Right lobe of liver (tissue), 6 donors: ENCODE data around the gene LRRFIP2. TPM values are rescaled to one million over a fixed set of nuclear protein-coding genes. Genes with fewer than 3 reads are reported as not detected.

Experiments
- ATAC-seq, 4 donors: fragments of 200-7000 bp; cut with Tn5 transposase; one replicate each; pipeline ENCODE4 v1.9.1; 2020; ENCODE audit warnings: mild to moderate bottlenecking in 4 of 4, moderate library complexity in 4 of 4
- DNase-seq, 3 donors: peaks; one replicate each; pipeline ENCODE4 v3.0.0-alpha.2; 2020
- H3K27ac ChIP-seq, 3 donors: fragments of 200-600 bp; one replicate each; pipeline ENCODE4 v1.8.0; 2022
- H3K27me3 ChIP-seq, 2 donors: fragments of 200-600 bp; one replicate each; pipeline ENCODE4 v1.8.0; 2022
- H3K36me3 ChIP-seq, 4 donors: fragments of 200-600 bp; sonication (generic) in 1 of 4; one replicate each; pipeline versions ENCODE4 v1.5.1 to v1.8.0; 2017 to 2022; ENCODE audit warnings: control low read depth in 1 of 4
- H3K4me1 ChIP-seq, 4 donors: fragments of 200-600 bp; sonication (generic) in 1 of 4; one replicate each; pipeline versions ENCODE4 v1.5.1 to v1.8.0; 2017 to 2022; ENCODE audit warnings: control low read depth in 1 of 4
- H3K4me3 ChIP-seq, 3 donors: fragments of 200-600 bp; one replicate each; pipeline ENCODE4 v1.8.0; 2022
- H3K9me3 ChIP-seq, 4 donors: fragments of 200-600 bp; sonication (generic) in 1 of 4; one replicate each; pipeline versions ENCODE4 v1.5.1 to v1.8.0; 2017 to 2022; ENCODE audit warnings: control low read depth in 1 of 4
- CTCF ChIP-seq, 4 donors: fragments of 200-600 bp in 3 of 4; fragments of 450-650 bp in 1 of 4; IDR thresholded peaks; one replicate each; pipeline versions ENCODE4 v1.5.1 to v1.8.0; 2016 to 2022; ENCODE audit warnings: antibody characterized with exemption in 4 of 4, mild to moderate bottlenecking in 2 of 4
- POLR2A ChIP-seq: fragments of 450-650 bp; IDR thresholded peaks from one replicate; pipeline ENCODE4 v1.6.1; 2017; ENCODE audit warnings: antibody characterized with exemption, mild to moderate bottlenecking
- WGBS: methylation state at CpG from one replicate; pipeline ENCODE4 v1.1.6; 2018; ENCODE audit warnings: low coverage, low lambda C conversion rate; ENCODE audit not compliant: insufficient coverage; ENCODE audit errors: missing lambda C conversion rate; 5-methylcytosine and 5-hydroxymethylcytosine counted together
- intact Hi-C, 2 donors: fragments of 100-400 bp; cut with DNase I; formaldehyde crosslinking; loops; one replicate each; pipeline versions ENCODE4 v1.11.2 to v1.14.1; 2022
- total RNA-seq, 6 experiments: library from RNA; depleted of rRNA in 2 of 6; stranded (reverse); fragments of >200 nt in 2 of 6; fragmentation: NEBNext Ultra II Directional in 3 of 6; extraction: Animal tissue kit (Norgen Biotek cat#: 25700) in 3 of 6; gene quantifications; one replicate each; pipeline versions ENCODE4 v1.1.0 to v1.2.4, GENCODE V29; 2016 to 2023
- donor health status: DM: no; HTN: yes; CAD: no.
- donor health status: DM: no; HTN: no; CAD: no.
- donor health status: DM: no; HTN: no; CAD: no.
- donor health status: DM: no; HTN: yes; CAD: no.
- donor health status: DM: no; HTN: yes; CAD: no.

The LRRFIP2 gene
- total RNA-seq, 6 experiments from 2014 or later: 32.8 to 46.1 (median 39.6) TPM

- H3K4me1 ChIP-seq: peaks cover 0 to 26% (median 0%) of the 10 kb centered on the region in 4 donors
These were observed 148.6 kb downstream of the LRRFIP2 start for GRCh38 chr3:37025561-37026335.

GRCh38 chr3:37024820-37025405 is 149.5 kb downstream of the LRRFIP2 start:
- peaks cover 0 to 20% (median 0%) of the 10 kb centered on the region in 4 donors for H3K4me1 ChIP-seq
- H3K27ac ChIP-seq: no peak overlapping the region
- intact Hi-C loops: loop anchor here (10.0 kb wide), 1 partner anchor 190 kb away; no protein-coding TSS in a partner anchor
- DNase-seq: no peak
- no peak for TF ChIP-seq CTCF (IDR thresholded peaks at IDR 0.05)
- TF ChIP-seq POLR2A: no peak
- no peaks in the 10 kb centered on the region for H3K27me3 ChIP-seq
- 82% methylated on average over 3 of the region's 3 CpGs for WGBS
- H3K9me3 ChIP-seq: no peaks in the 10 kb centered on the region
- peaks cover 0 to 24% (median 12%) of the 10 kb centered on the region in 4 donors for H3K36me3 ChIP-seq
- H3K4me3 ChIP-seq: no peak overlapping the region
- no peak for ATAC-seq

More at GRCh38 chr3:37025561-37026335, 148.6 kb downstream of the LRRFIP2 start:
- Histone ChIP-seq H3K9me3 (no peaks in the 10 kb centered on the region), H3K4me3 (no peak overlapping the region), H3K36me3 (peaks cover 0 to 16% (median 9%) of the 10 kb centered on the region in 4 donors), H3K27ac (no peak overlapping the region), H3K27me3 (no peaks in the 10 kb centered on the region)
- no peak for DNase-seq
- no peak for TF ChIP-seq POLR2A
- no peak for TF ChIP-seq CTCF (IDR thresholded peaks at IDR 0.05)
- intact Hi-C loops: loop anchor here (10.0 kb wide), 1 partner anchor 189 kb away; no protein-coding TSS in a partner anchor
- ATAC-seq: no peak
- WGBS: 93% methylated on average over 3 of the region's 3 CpGs

GRCh38 chr3:37024092-37024491 is 150.3 kb downstream of the LRRFIP2 start:
- intact Hi-C loops: loop anchor here (10.0 kb wide), 1 partner anchor 191 kb away; no protein-coding TSS in a partner anchor
- peak in 3 of 4 donors; percentile 38 to 58 (median 51) for ATAC-seq
- peaks cover 0 to 31% (median 16%) of the 10 kb centered on the region in 4 donors for H3K36me3 ChIP-seq

GRCh38 chr3:37017683-37018082 is 156.7 kb downstream of the LRRFIP2 start:
- H3K27ac ChIP-seq: no peak overlapping the region
- 100% methylated on average over 3 of the region's 3 CpGs for WGBS
- no peaks in the 10 kb centered on the region for H3K27me3 ChIP-seq
- peaks cover 0 to 49% (median 28%) of the 10 kb centered on the region in 4 donors for H3K36me3 ChIP-seq
- intact Hi-C loops: no loop called here
- no peak for TF ChIP-seq CTCF (IDR thresholded peaks at IDR 0.05)
- TF ChIP-seq POLR2A: no peak
- no peak overlapping the region for H3K4me3 ChIP-seq
- DNase-seq (no peak), ATAC-seq (no peak)
- H3K9me3 ChIP-seq: no peaks in the 10 kb centered on the region
- H3K4me1 ChIP-seq: peaks cover 0 to 8% (median 2%) of the 10 kb centered on the region in 4 donors

More at GRCh38 chr3:37024092-37024491, 150.3 kb downstream of the LRRFIP2 start:
- no peak for DNase-seq
- Histone ChIP-seq H3K4me3 (no peak overlapping the region), H3K27me3 (no peaks in the 10 kb centered on the region), H3K4me1 (peaks cover 0 to 15% (median 0%) of the 10 kb centered on the region in 4 donors), H3K27ac (no peak overlapping the region), H3K9me3 (no peaks in the 10 kb centered on the region)
- TF ChIP-seq POLR2A (no peak), CTCF (IDR thresholded peaks at IDR 0.05) (peak; percentile 31 to 48 (median 38))
- 90% methylated on average over 2 of the region's 2 CpGs for WGBS
